ENCODE results near the gene SLC24A4.

SLC24A4 gene

DNA sequence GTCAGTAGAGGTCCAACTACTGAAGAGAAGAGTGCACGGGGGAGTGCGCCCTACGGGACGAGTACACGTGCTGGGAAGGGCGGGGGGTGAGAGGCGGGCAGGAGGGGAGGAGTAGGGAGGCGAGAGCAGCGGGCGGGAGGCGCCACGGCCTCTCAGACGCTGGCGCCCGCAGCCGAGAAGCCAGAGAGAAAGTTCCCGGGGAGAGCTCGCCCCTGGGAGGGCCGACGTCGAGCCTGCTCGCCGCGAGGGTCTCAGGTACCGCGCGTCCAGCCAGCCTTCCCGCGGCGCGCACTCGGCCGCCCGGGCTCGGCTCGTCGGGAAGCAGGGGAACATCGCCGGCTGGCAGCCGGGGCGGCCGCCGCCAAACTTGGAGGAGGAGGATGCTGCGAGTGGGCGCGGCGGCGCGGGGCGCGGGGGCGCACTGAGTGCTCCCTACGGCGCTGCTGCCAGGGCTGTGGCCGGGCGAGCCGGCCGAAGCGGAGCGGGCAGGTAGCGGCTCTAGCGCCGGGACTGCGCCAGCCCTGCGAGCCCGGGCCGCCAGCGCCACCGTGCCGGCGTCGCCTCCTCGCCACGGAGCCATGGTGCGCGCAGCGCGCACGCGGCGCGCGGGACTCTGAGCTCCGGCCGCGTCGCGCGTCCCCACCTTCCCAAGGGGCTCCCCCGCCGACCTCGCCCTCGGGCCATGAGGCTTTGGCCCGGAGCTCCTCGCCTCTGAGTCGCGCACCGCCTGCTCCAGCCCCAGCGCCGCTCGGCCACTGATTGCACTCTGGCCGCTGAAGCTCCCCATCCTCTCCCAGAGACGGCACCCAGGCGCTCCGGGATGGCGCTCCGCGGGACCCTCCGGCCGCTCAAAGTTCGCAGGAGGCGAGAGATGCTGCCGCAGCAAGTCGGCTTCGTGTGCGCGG lies at the start of gene SLC24A4:
Gene SLC24A4 (plus strand): TSS at position 155 of the 905 bp plus-strand sequence. CDS start 666 bp downstream, at position 821.
- DNase-seq (ENCODE audit: low read depth in 1 of 2, low spot score in 1 of 2), result no peak

DNA sequence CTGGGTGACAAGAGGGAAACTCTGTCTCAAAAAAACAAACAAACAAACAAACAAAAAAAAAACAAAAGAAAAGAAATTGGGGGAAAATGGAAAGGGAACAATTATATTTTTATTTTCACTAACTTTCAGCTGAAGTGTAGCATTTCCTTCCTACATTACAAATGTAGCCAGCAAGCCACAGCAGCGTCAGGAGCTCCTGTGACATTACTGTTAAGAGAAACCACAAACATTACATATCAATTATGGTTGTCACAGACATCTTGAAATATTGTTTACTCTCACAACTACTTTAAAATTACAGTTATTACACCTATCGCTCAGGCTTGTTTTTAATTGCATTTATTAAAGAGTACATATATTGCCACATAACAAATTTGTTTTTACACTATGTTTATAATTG lies 49.8 kb upstream of the SLC24A4 start:
- no peak for DNase-seq (ENCODE audit: low read depth in 1 of 2, low spot score in 1 of 2)

DNA sequence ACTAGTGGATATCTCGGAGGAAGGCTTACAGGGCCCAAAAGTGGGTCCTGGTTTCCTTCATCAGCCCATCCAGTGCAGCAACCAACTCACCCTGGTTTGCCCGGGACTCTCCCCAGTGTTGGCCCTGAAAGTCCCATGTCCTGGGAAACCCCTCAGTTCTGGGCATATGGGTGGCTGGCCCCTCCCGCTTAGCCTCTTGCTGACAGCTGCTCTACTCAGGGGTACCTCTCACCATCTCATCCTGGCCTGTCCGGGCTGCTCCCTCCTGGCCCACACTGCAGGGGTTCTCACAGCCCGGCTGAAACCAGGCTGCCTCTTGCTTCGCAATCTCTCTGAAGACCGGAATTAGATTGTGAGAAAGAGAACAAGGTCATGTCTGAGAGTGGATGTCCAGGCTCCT lies 48.9 kb upstream of the SLC24A4 start:
- no peak for DNase-seq (ENCODE audit: low read depth in 1 of 2, low spot score in 1 of 2)

- no peak for DNase-seq (ENCODE audit: low read depth in 1 of 2, low spot score in 1 of 2)
These were observed 46.9 kb upstream of the SLC24A4 start for GRCh38 chr14:92276074-92276473.

GRCh38 chr14:92277031-92277430 lies 45.9 kb upstream of the SLC24A4 start:
- DNase-seq (ENCODE audit: low read depth in 1 of 2, low spot score in 1 of 2), result no peak

GRCh38 chr14:92280554-92281262 lies 42.3 kb upstream of the SLC24A4 start:
- DNase-seq (ENCODE audit: low read depth in 1 of 2, low spot score in 1 of 2), result no peak

DNA sequence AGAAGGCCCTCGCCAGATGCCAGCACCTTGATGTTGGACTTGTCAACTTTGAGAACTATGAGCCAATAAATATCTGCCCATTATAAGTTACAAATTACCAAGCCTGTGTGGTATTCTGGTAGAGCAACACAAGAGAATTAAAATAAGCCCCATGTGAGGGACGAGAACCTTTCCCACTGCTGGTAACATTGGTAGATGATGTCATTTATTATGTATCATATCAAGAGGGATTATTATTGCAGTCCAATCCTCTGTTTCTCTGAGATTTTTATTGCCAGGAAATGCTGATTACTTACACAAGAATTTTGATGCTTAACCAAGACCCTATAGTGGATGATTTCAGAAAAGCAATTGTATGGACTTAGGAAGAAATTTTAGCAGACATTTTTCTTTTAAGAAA lies 40.3 kb upstream of the SLC24A4 start:
- DNase-seq (ENCODE audit: low read depth in 1 of 2, low spot score in 1 of 2), result no peak

- no peak for DNase-seq (ENCODE audit: low read depth in 1 of 2, low spot score in 1 of 2)
These were observed 37.7 kb upstream of the SLC24A4 start for GRCh38 chr14:92285311-92285710.

- no peak for DNase-seq (ENCODE audit: low read depth in 1 of 2, low spot score in 1 of 2)
These were observed 35.0 kb upstream of the SLC24A4 start for GRCh38 chr14:92287987-92288386.

GRCh38 chr14:92288994-92289660 lies 33.8 kb upstream of the SLC24A4 start:
- no peak for DNase-seq (ENCODE audit: low read depth in 1 of 2, low spot score in 1 of 2)

- no peak for DNase-seq (ENCODE audit: low read depth in 1 of 2, low spot score in 1 of 2)
These were observed 30.3 kb upstream of the SLC24A4 start for GRCh38 chr14:92292673-92293072.

DNA sequence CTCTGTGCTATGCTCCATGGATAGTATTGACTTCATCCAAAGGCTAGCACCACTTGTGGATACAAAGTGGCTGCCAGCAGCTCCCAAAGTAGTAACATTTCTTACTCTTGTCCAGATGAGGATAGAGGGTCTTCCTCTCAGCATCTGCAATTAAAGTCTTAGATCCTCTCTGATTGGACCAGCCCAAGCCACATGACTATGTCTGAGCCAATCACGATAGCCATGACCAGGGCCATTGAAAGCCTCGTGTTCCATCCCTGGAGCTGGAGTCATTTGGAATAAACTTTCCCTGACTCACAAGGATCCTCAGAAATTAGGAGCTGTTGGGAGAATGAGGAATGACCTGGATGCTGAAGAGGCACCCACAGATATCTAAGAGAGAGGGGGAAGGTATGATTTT lies 28.5 kb upstream of the SLC24A4 start:
- DNase-seq (ENCODE audit: low read depth in 1 of 2, low spot score in 1 of 2), result no peak

GRCh38 chr14:92297818-92298595 lies 25.0 kb upstream of the SLC24A4 start:
- no peak for DNase-seq (ENCODE audit: low read depth in 1 of 2, low spot score in 1 of 2)

GRCh38 chr14:92302481-92302880 lies 20.5 kb upstream of the SLC24A4 start:
- DNase-seq (ENCODE audit: low read depth in 1 of 2, low spot score in 1 of 2), result no peak

DNA sequence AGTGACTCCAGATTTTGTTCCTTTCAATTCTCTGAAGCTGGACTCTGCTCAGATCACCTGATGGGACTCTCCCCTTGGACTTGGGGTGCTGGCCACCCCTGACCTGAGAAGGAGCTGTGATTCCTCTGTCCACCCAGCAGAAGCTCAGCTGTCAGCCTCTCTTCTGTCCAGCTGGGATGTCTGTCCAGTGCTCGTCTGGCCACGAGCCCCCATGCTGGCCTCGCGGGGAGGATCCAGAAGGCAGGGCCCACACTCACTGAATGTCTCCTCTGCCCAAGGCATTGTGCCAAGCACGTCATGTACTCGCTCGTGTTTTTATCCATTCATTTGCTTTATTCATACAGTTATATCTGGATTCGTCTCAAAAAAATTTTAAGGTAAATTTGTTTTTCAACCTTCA lies 14.2 kb upstream of the SLC24A4 start:
- DNase-seq (ENCODE audit: low read depth in 1 of 2, low spot score in 1 of 2), result no peak

DNA sequence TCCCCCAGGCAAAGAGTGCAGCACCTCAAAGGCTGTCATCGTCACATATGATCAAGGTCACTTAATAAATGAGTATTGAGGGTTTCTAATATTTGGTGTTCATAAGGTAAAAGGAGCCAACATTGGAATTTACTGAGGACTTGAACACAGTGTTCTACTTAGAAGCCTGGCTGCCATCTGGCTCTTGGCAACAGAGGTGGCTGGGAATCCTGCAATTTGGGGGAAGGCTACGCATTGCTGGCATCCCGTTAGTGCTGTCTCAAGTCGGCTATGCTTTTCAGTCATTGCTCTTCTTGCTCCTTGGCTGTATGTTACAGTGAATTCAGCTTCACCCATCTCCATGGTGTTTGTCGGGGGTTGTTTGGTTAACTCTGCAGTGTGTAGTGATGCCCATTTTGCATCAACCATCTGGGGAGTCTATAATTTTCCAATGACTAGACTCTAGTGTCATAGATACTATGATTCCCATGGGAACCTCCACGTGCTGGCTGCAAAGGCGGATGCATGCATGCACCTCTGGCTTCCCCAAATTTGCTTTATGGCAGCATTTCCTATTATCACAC lies 12.9 kb upstream of the SLC24A4 start:
- no peak for DNase-seq (ENCODE audit: low read depth in 1 of 2, low spot score in 1 of 2)

DNA sequence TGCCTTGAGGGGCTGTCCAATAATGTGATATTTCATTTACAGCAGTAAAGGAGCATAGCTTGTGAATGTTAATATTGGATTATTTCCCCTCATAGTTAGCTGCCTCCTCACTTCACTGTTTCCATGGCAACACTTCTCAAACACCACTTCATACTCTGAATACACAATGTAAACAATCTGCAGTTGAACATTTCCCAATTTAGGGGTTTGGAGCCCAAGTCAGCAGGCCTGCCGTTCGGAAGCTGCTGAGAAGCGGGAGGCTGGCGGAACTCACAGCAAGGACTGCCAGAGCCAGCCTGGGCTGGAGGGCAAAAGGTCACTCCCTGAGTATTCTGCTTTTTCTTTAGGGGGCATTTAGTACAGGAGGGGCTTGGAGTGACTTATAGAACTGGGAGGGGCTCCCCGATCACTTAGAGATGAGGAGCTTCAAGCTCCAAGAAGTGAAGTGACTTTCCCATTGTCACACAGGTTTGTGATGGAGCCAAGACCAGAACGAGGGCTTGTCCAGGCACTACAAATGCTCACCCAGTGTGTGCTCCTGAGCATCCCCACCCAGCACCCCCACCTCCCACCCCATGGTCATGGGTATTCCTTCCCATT lies 12.1 kb upstream of the SLC24A4 start:
- no peak for DNase-seq (ENCODE audit: low read depth in 1 of 2, low spot score in 1 of 2)

DNA sequence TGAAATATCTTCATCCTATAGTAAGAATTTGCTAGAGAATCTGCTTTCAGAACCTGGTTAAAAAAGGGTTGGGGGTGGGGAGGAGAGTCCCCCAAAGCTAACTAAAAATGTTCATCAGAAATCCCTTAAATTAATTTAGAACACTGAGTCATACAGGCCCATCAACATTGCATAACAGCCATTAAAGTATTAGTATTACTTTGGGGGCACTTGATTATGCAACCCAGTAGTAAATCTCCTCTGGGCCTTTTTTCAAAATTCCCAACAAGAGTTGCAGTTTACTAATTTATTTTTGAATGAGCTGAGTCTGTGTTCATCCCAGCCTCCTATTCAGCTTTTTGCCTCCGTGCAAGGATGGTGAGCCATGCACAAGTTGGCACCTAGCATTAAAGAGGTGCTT lies 8.8 kb upstream of the SLC24A4 start:
- DNase-seq (ENCODE audit: low read depth in 1 of 2, low spot score in 1 of 2), result no peak

DNA sequence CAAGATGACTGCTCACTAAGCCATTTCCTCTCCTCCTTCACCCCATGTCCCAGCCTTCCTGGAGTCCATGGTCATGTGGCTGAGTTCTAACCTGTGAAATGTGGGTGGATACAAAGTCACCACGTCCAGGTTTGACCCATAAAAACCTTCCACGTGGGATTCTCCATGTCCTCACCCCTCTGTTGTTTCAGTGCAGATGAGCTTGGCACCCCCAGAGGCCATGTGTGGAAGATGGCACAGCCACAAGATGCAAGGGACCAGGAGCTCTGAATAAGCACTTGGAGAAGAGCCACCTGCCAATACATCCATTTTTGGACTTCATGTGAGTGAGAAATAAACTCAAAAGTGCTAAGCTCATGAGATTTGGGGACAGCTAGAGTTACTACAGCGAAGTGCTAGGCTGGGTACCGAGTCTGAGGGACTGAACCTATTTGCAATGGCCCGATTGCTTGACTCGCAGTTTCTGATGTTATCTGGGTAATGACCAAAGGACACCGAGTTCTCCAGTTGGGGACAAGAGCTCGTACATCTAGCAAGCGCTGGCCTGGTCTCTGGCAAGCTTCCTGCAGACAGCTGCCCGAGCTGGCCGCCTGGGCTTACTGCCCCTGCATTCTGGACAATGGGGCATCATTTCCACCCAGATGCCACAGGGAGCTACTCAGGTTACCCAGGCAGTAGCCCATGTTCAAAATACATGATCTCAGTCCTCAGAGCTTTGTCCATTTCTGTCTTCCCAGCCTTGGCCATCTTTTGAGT lies 7.7 kb upstream of the SLC24A4 start:
- DNase-seq (ENCODE audit: low read depth in 1 of 2, low spot score in 1 of 2), result no peak

- no peak for DNase-seq (ENCODE audit: low read depth in 1 of 2, low spot score in 1 of 2)
These were observed 6.8 kb upstream of the SLC24A4 start for GRCh38 chr14:92316176-92316575.

Measured in stimulated activated CD4-positive, alpha-beta T cell treated with anti-CD3 and anti-CD28 coated beads, Interleukin-15, amount 100 ng/mL, for 1 hour (primary cell).